Bronchial epithelial cell (primary cell): ENCODE data around the gene PROSER3. TPM values are rescaled to one million over a fixed set of nuclear protein-coding genes. Genes with fewer than 3 reads are reported as not detected.

Experiments used
- DNase-seq: peaks from one replicate; pipeline ENCODE4 v3.0.0-alpha.2; 2010; ENCODE audit warnings: low read depth
- FAIRE-seq: peaks from 2 replicates; lab custom pipeline; 2011; peaks lifted over from hg19 to GRCh38; lab: Jason Lieb, UNC
- H3K27me3 ChIP-seq: 2 replicates; pipeline ENCODE4 v1.5.1; 2011; ENCODE audit warnings: low read length; ENCODE audit not compliant: control insufficient read depth, insufficient read depth
- H3K36me3 ChIP-seq: 2 replicates; pipeline ENCODE4 v1.5.1; 2011; ENCODE audit warnings: low read length; ENCODE audit not compliant: control insufficient read depth, insufficient read depth
- H3K4me3 ChIP-seq: 2 replicates; pipeline ENCODE4 v1.5.1; 2011; ENCODE audit warnings: mild to moderate bottlenecking, low read depth, low read length, control low read depth
- CTCF ChIP-seq: IDR thresholded peaks from 2 replicates; pipeline ENCODE4 v1.5.1; 2011; ENCODE audit warnings: mild to moderate bottlenecking, moderate library complexity, low read length, control low read depth, inconsistent platforms; ENCODE audit not compliant: insufficient read depth, severe bottlenecking
- total RNA-seq: library from RNA; depleted of rRNA; stranded (reverse); fragments of >200 nt; gene quantifications from 2 replicates; pipeline ENCODE4 v1.2.1, GENCODE V29; 2014

PROSER3 gene
- total RNA-seq, 1 donor from 2014 or later, result 1.3 TPM

GRCh38 chr19:35789978-35790944 lies 32.3 kb downstream of the PROSER3 start:
- Histone ChIP-seq H3K4me3 (no peak overlapping the region), H3K27me3 (no peaks in the 10 kb centered on the region), H3K36me3 (no peaks in the 10 kb centered on the region)
- FAIRE-seq, result no peak
- no peak for DNase-seq
- TF ChIP-seq CTCF, result no peak

- Histone ChIP-seq H3K4me3 (no peak overlapping the region), H3K36me3 (no peaks in the 10 kb centered on the region), H3K27me3 (peaks cover 3% of the 10 kb centered on the region)
- DNase-seq (no peak), FAIRE-seq (no peak)
- no peak for TF ChIP-seq CTCF
Observed at GRCh38 chr19:35790981-35791813, 33.2 kb downstream of the PROSER3 start.

- peaks cover 7% of the 10 kb centered on the region for H3K27me3 ChIP-seq
- no peaks in the 10 kb centered on the region for H3K36me3 ChIP-seq
- FAIRE-seq, result no peak
- TF ChIP-seq CTCF, result no peak
- no peak overlapping the region for H3K4me3 ChIP-seq
- DNase-seq, result no peak
Observed at GRCh38 chr19:35791814-35792279, 33.9 kb downstream of the PROSER3 start.

GRCh38 chr19:35792312-35792711 lies 34.3 kb downstream of the PROSER3 start:
- FAIRE-seq (no peak), DNase-seq (no peak)
- TF ChIP-seq CTCF, result no peak
- Histone ChIP-seq H3K27me3 (peaks cover 9% of the 10 kb centered on the region), H3K36me3 (no peaks in the 10 kb centered on the region), H3K4me3 (no peak overlapping the region)

GRCh38 chr19:35792888-35793287 lies 34.9 kb downstream of the PROSER3 start:
- Histone ChIP-seq H3K4me3 (no peak overlapping the region), H3K27me3 (peaks cover 11% of the 10 kb centered on the region), H3K36me3 (no peaks in the 10 kb centered on the region)
- TF ChIP-seq CTCF, result no peak
- no peak for DNase-seq
- FAIRE-seq, result no peak
